DMS79 treated with DMSO at 0.1 percent for 48 hours (cell line): ENCODE results near the gene PLEKHG1.

Experiments
- DNase-seq: peaks from one replicate; lab custom pipeline; 2025; lab: John Stamatoyannopoulos, UW

The PLEKHG1 gene

GRCh38 chr6:150620244-150620643, 20.6 kb downstream of the PLEKHG1 start:
- DNase-seq: no peak

- DNase-seq: no peak
Measured at GRCh38 chr6:150620763-150621162, 21.1 kb downstream of the PLEKHG1 start.

- DNase-seq: no peak
Measured at GRCh38 chr6:150622476-150622875, 22.8 kb downstream of the PLEKHG1 start.

- peak; percentile 96 for DNase-seq
Measured at GRCh38 chr6:150622941-150623874, 23.5 kb downstream of the PLEKHG1 start.

- DNase-seq: no peak
Measured at GRCh38 chr6:150624191-150624590, 24.5 kb downstream of the PLEKHG1 start.

- DNase-seq: no peak
Measured at GRCh38 chr6:150625927-150626326, 26.2 kb downstream of the PLEKHG1 start.

GRCh38 chr6:150627154-150627553, 27.5 kb downstream of the PLEKHG1 start:
- no peak for DNase-seq

GRCh38 chr6:150627585-150628025, 27.9 kb downstream of the PLEKHG1 start:
- no peak for DNase-seq

GRCh38 chr6:150628908-150629307, 29.2 kb downstream of the PLEKHG1 start:
- DNase-seq: no peak

- DNase-seq: no peak
Measured at GRCh38 chr6:150631283-150631983, 31.7 kb downstream of the PLEKHG1 start.

GRCh38 chr6:150631984-150632642, 32.4 kb downstream of the PLEKHG1 start:
- no peak for DNase-seq

GRCh38 chr6:150632785-150633485, 33.2 kb downstream of the PLEKHG1 start:
- no peak for DNase-seq

- DNase-seq: no peak
Measured at GRCh38 chr6:150633486-150633834, 33.8 kb downstream of the PLEKHG1 start.

GRCh38 chr6:150634176-150634963, 34.7 kb downstream of the PLEKHG1 start:
- no peak for DNase-seq

- no peak for DNase-seq
Measured at GRCh38 chr6:150634964-150635292, 35.2 kb downstream of the PLEKHG1 start.

- DNase-seq: no peak
Measured at GRCh38 chr6:150635906-150636514, 36.3 kb downstream of the PLEKHG1 start.

- no peak for DNase-seq
Measured at GRCh38 chr6:150636808-150637207, 37.1 kb downstream of the PLEKHG1 start.

- DNase-seq: no peak
Measured at GRCh38 chr6:150637266-150637665, 37.6 kb downstream of the PLEKHG1 start.

- DNase-seq: no peak
Measured at GRCh38 chr6:150638267-150638666, 38.6 kb downstream of the PLEKHG1 start.

- DNase-seq: no peak
Measured at GRCh38 chr6:150638765-150639164, 39.1 kb downstream of the PLEKHG1 start.

GRCh38 chr6:150639823-150640331, 40.2 kb downstream of the PLEKHG1 start:
- no peak for DNase-seq
